Left lung (tissue), 10 donors: ENCODE data around the gene CARS2. TPM values are rescaled to one million over a fixed set of nuclear protein-coding genes. Genes with fewer than 3 reads are reported as not detected.
"Not testable (repeated sequence)": the region's sequence is repeated elsewhere in the genome, so short reads cannot be mapped to it uniquely, and the experiment has no call there.

Source experiments
- ATAC-seq: fragments of 200-7000 bp; cut with Tn5 transposase; one replicate; pipeline ENCODE4 v1.9.1; 2020; ENCODE audit warnings: moderate library complexity
- DNase-seq, 4 donors: peaks; one replicate each; pipeline ENCODE4 v3.0.0-alpha.2; 2013 to 2020
- H3K27ac ChIP-seq, 2 donors: fragments of 200-600 bp; sonication (generic) in 1 of 2; one replicate each; pipeline versions ENCODE4 v1.5.0 to v1.8.0; 2020 to 2021
- H3K27me3 ChIP-seq, 2 donors: fragments of 200-600 bp; sonication (generic) in 1 of 2; one replicate each; pipeline versions ENCODE4 v1.5.0 to v1.8.0; 2020 to 2021
- H3K36me3 ChIP-seq, 2 donors: fragments of 200-600 bp; sonication (generic) in 1 of 2; one replicate each; pipeline versions ENCODE4 v1.5.0 to v1.8.0; 2020 to 2021
- H3K4me1 ChIP-seq, 2 donors: fragments of 200-600 bp; one replicate each; pipeline ENCODE4 v1.8.0; 2021
- H3K4me3 ChIP-seq, 2 donors: fragments of 200-600 bp; sonication (generic) in 1 of 2; one replicate each; pipeline versions ENCODE4 v1.5.0 to v1.8.0; 2020 to 2021; ENCODE audit warnings: mild to moderate bottlenecking in 1 of 2
- H3K9me3 ChIP-seq, 2 donors: fragments of 200-600 bp; sonication (generic) in 1 of 2; one replicate each; pipeline versions ENCODE4 v1.5.0 to v1.8.0; 2020 to 2021
- CTCF ChIP-seq, 2 donors: fragments of 200-600 bp; sonication (generic) in 1 of 2; IDR thresholded peaks; one replicate each; pipeline versions ENCODE4 v1.5.0 to v1.8.0; 2021; ENCODE audit warnings: antibody characterized with exemption in 2 of 2
- intact Hi-C, 2 donors: fragments of 100-400 bp; cut with DNase I; formaldehyde crosslinking; loops; one replicate each; pipeline versions ENCODE4 v1.11.2 to v1.14.2; 2022
- polyA plus RNA-seq, 6 donors: library from polyadenylated mRNA; unstranded; fragments of 120-200 nt; gene quantifications; one replicate each; pipeline ENCODE4 v1.2.1, GENCODE V29; 2013; ENCODE audit not compliant: insufficient read length in 6 of 6
- total RNA-seq, 2 donors: library from RNA; stranded (reverse); fragmentation: NEBNext Ultra II Directional; extraction: Animal tissue kit (Norgen Biotek cat#: 25700); gene quantifications; one replicate each; pipeline ENCODE4 v1.2.1, GENCODE V29; 2021
- donor health status: DM: no; HTN: yes; CAD: no.
- donor health status: DM: no; HTN: no; CAD: no.

Gene CARS2
- total and polyA plus RNA-seq, 8 donors, result 61.9 to 79.8 (median 71.3) TPM

DNA sequence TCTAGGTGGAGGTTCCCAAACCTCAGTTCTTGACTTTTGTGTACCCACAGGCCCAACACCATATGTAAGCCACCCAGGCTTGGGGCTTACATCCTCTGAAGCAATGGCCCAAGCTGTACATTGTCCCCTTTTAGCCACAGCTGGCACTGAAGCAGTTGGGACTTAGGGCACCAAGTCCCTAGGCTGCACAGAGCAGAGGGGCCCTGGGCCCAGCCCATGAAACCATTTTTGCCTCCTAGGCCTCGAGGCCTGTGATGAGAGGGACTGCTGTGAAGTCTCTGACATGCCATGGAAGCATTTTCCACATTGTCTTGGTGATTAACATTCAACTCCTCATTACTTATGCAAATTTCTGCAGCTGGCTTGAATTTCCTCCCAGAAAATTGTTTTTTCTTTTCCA is 37.8 kb upstream of the CARS2 start:
- H3K27ac ChIP-seq, result no peak overlapping the region
- no peaks in the 10 kb centered on the region for H3K36me3 ChIP-seq
- no peak for ATAC-seq
- H3K4me3 ChIP-seq, result no peak overlapping the region
- intact Hi-C loops, result no loop called here
- no peaks in the 10 kb centered on the region for H3K4me1 ChIP-seq
- no peak for DNase-seq
- no peaks in the 10 kb centered on the region for H3K27me3 ChIP-seq
- peaks cover 0 to 16% of the 10 kb centered on the region in 2 donors for H3K9me3 ChIP-seq
- TF ChIP-seq CTCF (IDR thresholded peaks at IDR 0.05), result no peak

GRCh38 chr13:110737555-110737954 is 31.6 kb upstream of the CARS2 start:
- DNase-seq, result no peak
- Histone ChIP-seq H3K27me3 (no peaks in the 10 kb centered on the region), H3K9me3 (peaks cover 0 to 4% of the 10 kb centered on the region in 2 donors), H3K27ac (no peak overlapping the region), H3K4me3 (no peak overlapping the region), H3K36me3 (no peaks in the 10 kb centered on the region), H3K4me1 (no peaks in the 10 kb centered on the region)
- intact Hi-C loops, result no loop called here
- no peak for ATAC-seq
- TF ChIP-seq CTCF (IDR thresholded peaks at IDR 0.05), result no peak

GRCh38 chr13:110734561-110734960 is 28.6 kb upstream of the CARS2 start:
- DNase-seq (no peak), ATAC-seq (no peak)
- no peak for TF ChIP-seq CTCF (IDR thresholded peaks at IDR 0.05)
- intact Hi-C loops, result no loop called here
- H3K9me3 ChIP-seq, result peaks cover 0 to 4% of the 10 kb centered on the region in 2 donors
- no peaks in the 10 kb centered on the region for H3K36me3 ChIP-seq
- H3K27ac ChIP-seq, result no peak overlapping the region
- H3K4me1 ChIP-seq, result no peaks in the 10 kb centered on the region
- H3K27me3 ChIP-seq, result no peaks in the 10 kb centered on the region
- no peak overlapping the region for H3K4me3 ChIP-seq

GRCh38 chr13:110731072-110731471 is 25.2 kb upstream of the CARS2 start:
- intact Hi-C loops, result no loop called here
- ATAC-seq, result no peak
- H3K4me1 ChIP-seq, result no peaks in the 10 kb centered on the region
- H3K4me3 ChIP-seq, result no peak overlapping the region
- H3K9me3 ChIP-seq, result no peaks in the 10 kb centered on the region
- no peaks in the 10 kb centered on the region for H3K27me3 ChIP-seq
- no peaks in the 10 kb centered on the region for H3K36me3 ChIP-seq
- no peak overlapping the region for H3K27ac ChIP-seq
- DNase-seq, result no peak
- no peak for TF ChIP-seq CTCF (IDR thresholded peaks at IDR 0.05)

GRCh38 chr13:110726726-110727125 is 20.8 kb upstream of the CARS2 start:
- Histone ChIP-seq H3K9me3 (no peaks in the 10 kb centered on the region), H3K4me3 (no peak overlapping the region), H3K27me3 (no peaks in the 10 kb centered on the region), H3K4me1 (no peaks in the 10 kb centered on the region), H3K27ac (no peak overlapping the region), H3K36me3 (peaks cover 0 to under 1% of the 10 kb centered on the region in 2 donors)
- intact Hi-C loops, result no loop called here
- TF ChIP-seq CTCF (IDR thresholded peaks at IDR 0.05), result no peak
- DNase-seq (no peak), ATAC-seq (no peak)

GRCh38 chr13:110726153-110726552 is 20.2 kb upstream of the CARS2 start:
- intact Hi-C loops, H3K27ac ChIP-seq, ATAC-seq: not testable (repeated sequence)

More at GRCh38 chr13:110726153-110726552, 20.2 kb upstream of the CARS2 start:
- DNase-seq, H3K9me3 ChIP-seq, H3K4me1 ChIP-seq, H3K36me3 ChIP-seq, H3K27me3 ChIP-seq, H3K4me3 ChIP-seq: not testable (repeated sequence)
